Osteocyte (in vitro differentiated cells): ENCODE data around the gene RGS19. TPM values are rescaled to one million over a fixed set of nuclear protein-coding genes. Genes with fewer than 3 reads are reported as not detected.
"Not testable (repeated sequence)": the region's sequence is repeated elsewhere in the genome, so short reads cannot be mapped to it uniquely, and the experiment has no call there.

Experiments
- DNase-seq: peaks from one replicate; pipeline ENCODE4 v3.0.0; 2021; ENCODE audit warnings: mixed read lengths; ENCODE audit not compliant: unreplicated experiment; ENCODE audit errors: extremely low spot score
- H3K27ac Mint-ChIP-seq: one replicate; pipeline ENCODE4 v1.8.0; 2021; ENCODE audit warnings: mild to moderate bottlenecking, mixed read lengths; ENCODE audit not compliant: unreplicated experiment
- H3K27me3 Mint-ChIP-seq: one replicate; pipeline ENCODE4 v1.8.0; 2021; ENCODE audit warnings: mixed read lengths; ENCODE audit not compliant: unreplicated experiment
- H3K36me3 Mint-ChIP-seq: one replicate; pipeline ENCODE4 v1.8.0; 2021; ENCODE audit warnings: mixed read lengths; ENCODE audit not compliant: unreplicated experiment
- H3K4me1 Mint-ChIP-seq: one replicate; pipeline ENCODE4 v1.8.0; 2021; ENCODE audit warnings: mixed read lengths; ENCODE audit not compliant: unreplicated experiment
- H3K4me3 Mint-ChIP-seq: one replicate; pipeline ENCODE4 v1.8.0; 2021; ENCODE audit warnings: mild to moderate bottlenecking, moderate library complexity, mixed read lengths; ENCODE audit not compliant: unreplicated experiment
- H3K9me3 Mint-ChIP-seq: one replicate; pipeline ENCODE4 v1.8.0; 2021; ENCODE audit warnings: mixed read lengths; ENCODE audit not compliant: unreplicated experiment
- CTCF ChIP-seq: fragments of 200-600 bp; sonication (generic); IDR thresholded peaks from 2 replicates; pipeline ENCODE4 v1.5.0; 2021; ENCODE audit warnings: antibody characterized with exemption, mild to moderate bottlenecking, moderate library complexity
- total RNA-seq: library from RNA; stranded (reverse); gene quantifications from 2 replicates; pipeline ENCODE4 v1.2.1, GENCODE V29; 2021

The RGS19 gene
- total RNA-seq, 1 donor from 2014 or later, result 8.0 TPM

GRCh38 chr20:64091340-64091739 lies 12.0 kb upstream of the RGS19 start:
- DNase-seq, result no peak
- Mint-ChIP-seq H3K4me3 (no peak overlapping the region), H3K27me3 (peaks cover 2% of the 10 kb centered on the region), H3K27ac (no peak overlapping the region), H3K36me3 (no peaks in the 10 kb centered on the region), H3K4me1 (no peaks in the 10 kb centered on the region), H3K9me3 (no peaks in the 10 kb centered on the region)
- TF ChIP-seq CTCF, result no peak

- H3K27ac Mint-ChIP-seq, result no peak overlapping the region
- H3K4me1 Mint-ChIP-seq, result no peaks in the 10 kb centered on the region
- H3K36me3 Mint-ChIP-seq, result no peaks in the 10 kb centered on the region
- no peak for DNase-seq
- TF ChIP-seq CTCF, result no peak
- H3K9me3 Mint-ChIP-seq, result no peaks in the 10 kb centered on the region
- peaks cover 10% of the 10 kb centered on the region for H3K27me3 Mint-ChIP-seq
- no peak overlapping the region for H3K4me3 Mint-ChIP-seq
Observed at GRCh38 chr20:64090165-64090564, 10.8 kb upstream of the RGS19 start.

- H3K27ac Mint-ChIP-seq, H3K9me3 Mint-ChIP-seq, H3K36me3 Mint-ChIP-seq, DNase-seq, H3K4me1 Mint-ChIP-seq, H3K4me3 Mint-ChIP-seq: not testable (repeated sequence)
- peaks cover 13% of the 10 kb centered on the region for H3K27me3 Mint-ChIP-seq
Observed at GRCh38 chr20:64088586-64088985, 9.3 kb upstream of the RGS19 start.

- not testable (repeated sequence) for H3K4me1 Mint-ChIP-seq, DNase-seq, H3K27ac Mint-ChIP-seq, H3K36me3 Mint-ChIP-seq, H3K4me3 Mint-ChIP-seq, H3K9me3 Mint-ChIP-seq
- H3K27me3 Mint-ChIP-seq, result peaks cover 13% of the 10 kb centered on the region
Observed at GRCh38 chr20:64087226-64087825, 8.0 kb upstream of the RGS19 start.

- no peak for DNase-seq
- Mint-ChIP-seq H3K4me3 (no peak overlapping the region), H3K9me3 (no peaks in the 10 kb centered on the region), H3K27me3 (peaks cover 13% of the 10 kb centered on the region), H3K27ac (no peak overlapping the region), H3K4me1 (peaks cover 15% of the 10 kb centered on the region), H3K36me3 (no peaks in the 10 kb centered on the region)
- TF ChIP-seq CTCF, result no peak
Observed at GRCh38 chr20:64086801-64087200, 7.5 kb upstream of the RGS19 start.

GRCh38 chr20:64084685-64085152 lies 5.4 kb upstream of the RGS19 start:
- Mint-ChIP-seq H3K27me3 (peaks cover 13% of the 10 kb centered on the region), H3K9me3 (no peaks in the 10 kb centered on the region), H3K36me3 (no peaks in the 10 kb centered on the region), H3K27ac (no peak overlapping the region), H3K4me3 (peak overlapping the region; percentile 79), H3K4me1 (peaks cover 26% of the 10 kb centered on the region)
- no peak for DNase-seq
- no peak for TF ChIP-seq CTCF
